ENCODE data around the gene GUK1.

Gene GUK1

GRCh38 chr1:228100822-228101613 is 39.1 kb upstream of the GUK1 start:
- intact Hi-C loops (cut with micrococcal nuclease), result loop anchor here (10.0 kb wide), 2 partner anchors 304 to 384 kb away; partner anchors contain the start of genes RNF187 and TRIM11
- Mint-ChIP-seq H3K4me1 (ENCODE audit: low read depth) (peaks cover 82% of the 10 kb centered on the region), H3K9me3 (no peaks in the 10 kb centered on the region), H3K27me3 (no peaks in the 10 kb centered on the region), H3K36me3 (ENCODE audit: low read depth) (peaks cover 68% of the 10 kb centered on the region), H3K4me3 (no peak overlapping the region), H3K27ac (peak overlapping the region; percentile 89)

- Mint-ChIP-seq H3K9me3 (no peaks in the 10 kb centered on the region), H3K4me3 (peak overlapping the region; percentile 96), H3K27me3 (no peaks in the 10 kb centered on the region), H3K27ac (peak overlapping the region; percentile 89), H3K4me1 (ENCODE audit: low read depth) (peaks cover 81% of the 10 kb centered on the region), H3K36me3 (ENCODE audit: low read depth) (peaks cover 68% of the 10 kb centered on the region)
- intact Hi-C loops (cut with micrococcal nuclease), result loop anchor here (10.0 kb wide), 2 partner anchors 303 to 383 kb away; partner anchors contain the start of genes RNF187 and TRIM11
These were observed 38.5 kb upstream of the GUK1 start for GRCh38 chr1:228101614-228101993.

- peak overlapping the region; percentile 96 for H3K4me3 Mint-ChIP-seq
- peak overlapping the region; percentile 89 for H3K27ac Mint-ChIP-seq
- H3K9me3 Mint-ChIP-seq, result no peaks in the 10 kb centered on the region
- intact Hi-C loops (cut with micrococcal nuclease), result loop anchor here (2.0 to 10.0 kb wide), 3 partner anchors 17 to 383 kb away; partner anchors contain the start of genes RNF187 and TRIM11
- no peaks in the 10 kb centered on the region for H3K27me3 Mint-ChIP-seq
- H3K4me1 Mint-ChIP-seq (ENCODE audit: low read depth), result peaks cover 77% of the 10 kb centered on the region
- peaks cover 68% of the 10 kb centered on the region for H3K36me3 Mint-ChIP-seq (ENCODE audit: low read depth)
These were observed 37.9 kb upstream of the GUK1 start for GRCh38 chr1:228101994-228102790.

GRCh38 chr1:228102791-228103620 is 37.1 kb upstream of the GUK1 start, which contains the start of gene C1orf35:
Gene C1orf35, minus strand, starts transcription at chr1:228103325. Its CDS starts 98 bp downstream, at chr1:228103227.
- Mint-ChIP-seq H3K9me3 (no peaks in the 10 kb centered on the region), H3K36me3 (ENCODE audit: low read depth) (peaks cover 65% of the 10 kb centered on the region), H3K4me3 (peak within 1 kb of the TSS; percentile 96), H3K27ac (peak within 1 kb of the TSS; percentile 89), H3K27me3 (no peaks in the 10 kb centered on the region), H3K4me1 (ENCODE audit: low read depth) (peaks cover 77% of the 10 kb centered on the region)
- intact Hi-C loops (cut with micrococcal nuclease), result loop anchor here (2.0 to 10.0 kb wide), 3 partner anchors 18 to 382 kb away; partner anchors contain the start of genes RNF187 and TRIM11

GRCh38 chr1:228104526-228105269 is 35.4 kb upstream of the GUK1 start:
- Mint-ChIP-seq H3K36me3 (ENCODE audit: low read depth) (peaks cover 59% of the 10 kb centered on the region), H3K27ac (peak overlapping the region; percentile 89), H3K9me3 (no peaks in the 10 kb centered on the region), H3K4me3 (peak overlapping the region; percentile 39), H3K27me3 (no peaks in the 10 kb centered on the region), H3K4me1 (ENCODE audit: low read depth) (peaks cover 78% of the 10 kb centered on the region)
- intact Hi-C loops (cut with micrococcal nuclease), result loop anchor here (10.0 kb wide), 2 partner anchors 300 to 380 kb away; partner anchors contain the start of genes RNF187 and TRIM11

GRCh38 chr1:228105270-228105995 is 34.6 kb upstream of the GUK1 start:
- Mint-ChIP-seq H3K4me1 (ENCODE audit: low read depth) (peaks cover 79% of the 10 kb centered on the region), H3K9me3 (no peaks in the 10 kb centered on the region), H3K27me3 (no peaks in the 10 kb centered on the region), H3K36me3 (ENCODE audit: low read depth) (peaks cover 55% of the 10 kb centered on the region), H3K27ac (peak overlapping the region; percentile 89), H3K4me3 (no peak overlapping the region)
- intact Hi-C loops (cut with micrococcal nuclease), result loop anchor here (10.0 kb wide), 2 partner anchors 299 to 379 kb away; partner anchors contain the start of genes RNF187 and TRIM11

- Mint-ChIP-seq H3K36me3 (ENCODE audit: low read depth) (peaks cover 47% of the 10 kb centered on the region), H3K27ac (peak overlapping the region; percentile 89), H3K27me3 (no peaks in the 10 kb centered on the region), H3K4me3 (no peak overlapping the region), H3K9me3 (no peaks in the 10 kb centered on the region), H3K4me1 (ENCODE audit: low read depth) (peaks cover 76% of the 10 kb centered on the region)
- intact Hi-C loops (cut with micrococcal nuclease), result loop anchor here (10.0 kb wide), 2 partner anchors 299 to 379 kb away; partner anchors contain the start of genes RNF187 and TRIM11
These were observed 33.9 kb upstream of the GUK1 start for GRCh38 chr1:228105996-228106799.

- H3K9me3 Mint-ChIP-seq, result no peaks in the 10 kb centered on the region
- H3K36me3 Mint-ChIP-seq (ENCODE audit: low read depth), result peaks cover 43% of the 10 kb centered on the region
- no peaks in the 10 kb centered on the region for H3K27me3 Mint-ChIP-seq
- no peak overlapping the region for H3K27ac Mint-ChIP-seq
- intact Hi-C loops (cut with micrococcal nuclease), result loop anchor here (10.0 kb wide), 2 partner anchors 298 to 378 kb away; partner anchors contain the start of genes RNF187 and TRIM11
- no peak overlapping the region for H3K4me3 Mint-ChIP-seq
- H3K4me1 Mint-ChIP-seq (ENCODE audit: low read depth), result peaks cover 71% of the 10 kb centered on the region
These were observed 33.4 kb upstream of the GUK1 start for GRCh38 chr1:228106800-228107054.

GRCh38 chr1:228107636-228108035 is 32.4 kb upstream of the GUK1 start:
- Mint-ChIP-seq H3K4me1 (ENCODE audit: low read depth) (peaks cover 62% of the 10 kb centered on the region), H3K36me3 (ENCODE audit: low read depth) (peaks cover 43% of the 10 kb centered on the region), H3K27me3 (no peaks in the 10 kb centered on the region), H3K27ac (peak overlapping the region; percentile 90), H3K4me3 (peak overlapping the region; percentile 92), H3K9me3 (no peaks in the 10 kb centered on the region)
- intact Hi-C loops (cut with micrococcal nuclease), result loop anchor here (2.0 to 10.0 kb wide), 3 partner anchors 25 to 377 kb away; partner anchors contain the start of genes ARF1, RNF187 and TRIM11

GRCh38 chr1:228108055-228108690 is 31.9 kb upstream of the GUK1 start:
- intact Hi-C loops (cut with micrococcal nuclease), result loop anchor here (2.0 to 10.0 kb wide), 3 partner anchors 25 to 377 kb away; partner anchors contain the start of genes ARF1, RNF187 and TRIM11
- peak overlapping the region; percentile 90 for H3K27ac Mint-ChIP-seq

GRCh38 chr1:228108742-228109072 is 31.4 kb upstream of the GUK1 start:
- intact Hi-C loops (cut with micrococcal nuclease), result loop anchor here (1.0 to 10.0 kb wide), 5 partner anchors 26 to 376 kb away; partner anchors contain the start of genes ARF1, IBA57, RNF187 and TRIM11
- Mint-ChIP-seq H3K4me1 (ENCODE audit: low read depth) (peaks cover 58% of the 10 kb centered on the region), H3K4me3 (peak overlapping the region; percentile 92), H3K27ac (peak overlapping the region; percentile 90), H3K27me3 (no peaks in the 10 kb centered on the region), H3K36me3 (ENCODE audit: low read depth) (peaks cover 43% of the 10 kb centered on the region), H3K9me3 (no peaks in the 10 kb centered on the region)

More at GRCh38 chr1:228108055-228108690, 31.9 kb upstream of the GUK1 start:
- Mint-ChIP-seq H3K9me3 (no peaks in the 10 kb centered on the region), H3K4me3 (peak overlapping the region; percentile 92), H3K4me1 (ENCODE audit: low read depth) (peaks cover 62% of the 10 kb centered on the region), H3K36me3 (ENCODE audit: low read depth) (peaks cover 43% of the 10 kb centered on the region), H3K27me3 (no peaks in the 10 kb centered on the region)
